Right renal pelvis (tissue), 4 donors: ENCODE data around the gene HK1. TPM values are rescaled to one million over a fixed set of nuclear protein-coding genes. Genes with fewer than 3 reads are reported as not detected.
"Not testable (repeated sequence)": the region's sequence is repeated elsewhere in the genome, so short reads cannot be mapped to it uniquely, and the experiment has no call there.

Experiments used
- DNase-seq, 4 donors: peaks; one replicate each; pipeline ENCODE4 v3.0.0-alpha.2; 2013; ENCODE audit warnings: low read depth in 4 of 4, low spot score in 3 of 4, missing footprints in 1 of 4
- polyA plus RNA-seq, 4 donors: library from polyadenylated mRNA; unstranded; fragments of 120-200 nt; gene quantifications; one replicate each; pipeline ENCODE4 v1.2.1, GENCODE V29; 2013; ENCODE audit not compliant: insufficient read length in 4 of 4

The HK1 gene
- polyA plus RNA-seq, 4 donors: 50.0 to 58.0 (median 51.1) TPM

- DNase-seq: no peak
Observed at GRCh38 chr10:69253171-69253570, 25.1 kb upstream of the HK1 start.

DNA sequence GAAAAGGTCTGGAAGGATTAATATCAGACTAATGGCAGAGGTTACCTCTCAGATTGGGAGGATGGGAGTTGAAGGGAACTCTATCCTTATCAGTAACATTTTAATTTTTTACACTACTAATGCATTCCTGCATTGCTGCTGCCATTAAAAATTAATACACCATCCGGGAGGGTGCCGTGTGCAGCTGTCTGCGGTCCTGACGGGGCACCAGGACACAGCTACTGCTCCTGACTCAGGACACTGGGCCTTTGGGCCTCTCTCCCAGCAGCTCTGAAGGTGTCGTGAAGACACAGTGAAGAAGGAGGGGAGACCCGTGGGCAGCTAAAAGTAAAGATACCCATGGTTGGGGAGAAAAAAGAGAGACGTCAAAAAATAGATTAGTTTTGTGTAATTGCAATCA lies 23.4 kb upstream of the HK1 start:
- no peak for DNase-seq

GRCh38 chr10:69259547-69260243 lies 18.6 kb upstream of the HK1 start:
- no peak for DNase-seq

DNA sequence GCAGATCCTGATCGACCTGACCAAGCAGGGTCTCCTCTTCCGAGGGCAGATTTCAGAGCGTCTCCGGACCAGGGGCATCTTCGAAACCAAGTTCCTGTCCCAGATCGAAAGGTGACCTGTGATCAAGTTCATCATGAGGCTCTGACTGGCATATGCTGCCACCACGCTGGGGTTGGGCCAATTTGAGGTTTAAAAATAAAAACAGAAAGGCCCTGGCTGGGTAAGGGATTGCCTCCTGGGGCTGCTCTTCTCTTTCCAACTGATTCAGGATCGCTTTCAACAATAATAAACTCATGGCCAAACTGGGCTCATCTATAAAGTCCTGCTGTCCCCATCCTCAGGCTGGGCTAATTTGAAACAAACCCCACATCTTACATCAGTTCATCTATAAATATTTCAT lies 17.1 kb upstream of the HK1 start:
- no peak for DNase-seq

GRCh38 chr10:69262292-69262751 lies 16.0 kb upstream of the HK1 start:
- no peak for DNase-seq

DNA sequence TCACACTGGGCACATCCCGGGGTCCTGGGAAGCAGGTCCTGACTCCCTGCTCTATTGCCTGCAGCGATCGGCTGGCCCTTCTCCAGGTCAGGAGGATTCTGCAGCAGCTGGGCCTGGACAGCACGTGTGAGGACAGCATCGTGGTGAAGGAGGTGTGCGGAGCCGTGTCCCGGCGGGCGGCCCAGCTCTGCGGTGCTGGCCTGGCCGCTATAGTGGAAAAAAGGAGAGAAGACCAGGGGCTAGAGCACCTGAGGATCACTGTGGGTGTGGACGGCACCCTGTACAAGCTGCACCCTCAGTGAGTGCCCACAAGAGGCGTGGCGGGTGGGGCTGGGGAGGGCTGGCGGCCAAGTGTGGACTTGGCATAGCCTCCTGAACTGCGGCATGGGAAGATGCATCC lies 12.8 kb upstream of the HK1 start:
- DNase-seq: no peak

GRCh38 chr10:69268761-69269416 lies 9.4 kb upstream of the HK1 start:
- no peak for DNase-seq

GRCh38 chr10:69269761-69270160 lies 8.5 kb upstream of the HK1 start:
- DNase-seq: no peak

DNA sequence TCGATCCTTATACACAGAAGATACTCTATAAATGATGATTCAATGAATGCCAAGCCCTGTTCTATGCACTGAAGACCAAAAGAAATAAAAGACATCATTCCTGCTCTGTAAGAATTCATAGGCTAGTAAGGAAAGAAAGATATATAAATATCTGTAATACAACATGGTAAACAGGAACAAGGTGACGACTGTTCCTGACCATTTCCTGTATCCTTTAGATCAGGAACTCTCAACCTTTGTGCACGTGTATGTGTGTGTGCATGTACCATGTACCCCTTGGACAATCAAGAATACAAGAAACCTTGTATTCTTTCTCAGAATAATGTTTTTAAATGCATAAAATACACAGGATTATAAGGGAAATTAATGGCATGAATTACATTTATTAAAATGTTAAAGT lies 7.3 kb upstream of the HK1 start:
- no peak for DNase-seq

GRCh38 chr10:69272624-69273023 lies 5.7 kb upstream of the HK1 start:
- DNase-seq: no peak

DNA sequence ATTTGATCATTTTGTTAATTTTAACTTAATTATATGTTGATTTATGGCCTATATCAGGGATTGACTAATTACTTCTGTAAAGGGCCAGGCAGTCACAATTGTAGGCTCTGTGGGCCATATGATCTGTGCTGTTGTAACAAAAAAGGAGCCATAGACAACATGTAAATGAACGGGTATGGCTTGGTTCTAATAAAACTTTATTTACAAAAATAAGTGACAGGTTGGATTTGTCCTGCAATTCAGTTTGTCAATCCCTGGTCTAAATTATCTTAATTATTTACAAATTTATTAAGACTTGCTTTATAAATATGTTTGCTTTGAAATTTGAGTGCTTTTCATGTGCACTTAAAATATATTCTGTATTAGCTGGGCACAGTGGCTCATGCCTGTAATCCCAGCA lies 2.9 kb upstream of the HK1 start:
- DNase-seq: no peak

DNA sequence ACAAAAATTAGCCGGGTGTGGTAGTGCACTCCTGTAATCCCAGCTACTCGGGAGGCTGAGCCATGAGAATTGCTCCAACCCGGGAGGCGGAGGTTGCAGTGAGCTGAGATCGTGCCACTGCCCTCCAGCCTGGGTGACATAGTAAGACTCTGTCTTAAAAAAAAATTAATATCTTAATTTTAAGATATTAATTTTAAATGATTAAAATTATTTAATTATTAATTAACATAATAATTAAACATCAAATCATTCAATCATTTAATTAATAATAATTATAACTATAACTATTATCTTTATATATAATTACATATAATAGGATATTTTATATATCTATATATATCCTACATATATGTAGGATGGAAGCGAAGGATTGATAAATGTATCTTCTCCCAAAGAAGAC lies 1.8 kb upstream of the HK1 start:
- no peak for DNase-seq

DNA sequence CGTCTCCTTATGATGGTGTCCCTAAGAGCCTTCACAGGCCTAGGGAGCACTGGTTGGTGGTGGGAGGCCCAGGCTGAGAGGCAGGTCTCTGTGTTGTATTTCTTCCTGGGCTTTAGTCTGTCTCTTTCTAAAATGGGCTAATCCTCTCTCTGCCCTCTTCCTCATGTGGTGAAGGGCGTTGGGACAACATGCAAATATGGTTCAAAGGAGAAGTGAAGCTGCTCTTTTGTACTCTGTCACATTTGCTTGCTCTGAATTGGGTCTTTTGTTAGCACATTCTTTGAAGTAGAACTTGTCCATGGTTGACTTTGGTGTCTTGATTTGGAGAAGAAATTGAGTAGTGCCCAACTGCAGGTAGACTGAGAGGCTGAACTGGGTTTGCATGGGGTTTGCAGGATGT lies 814 bp downstream of the HK1 start:
- DNase-seq: no peak

DNA sequence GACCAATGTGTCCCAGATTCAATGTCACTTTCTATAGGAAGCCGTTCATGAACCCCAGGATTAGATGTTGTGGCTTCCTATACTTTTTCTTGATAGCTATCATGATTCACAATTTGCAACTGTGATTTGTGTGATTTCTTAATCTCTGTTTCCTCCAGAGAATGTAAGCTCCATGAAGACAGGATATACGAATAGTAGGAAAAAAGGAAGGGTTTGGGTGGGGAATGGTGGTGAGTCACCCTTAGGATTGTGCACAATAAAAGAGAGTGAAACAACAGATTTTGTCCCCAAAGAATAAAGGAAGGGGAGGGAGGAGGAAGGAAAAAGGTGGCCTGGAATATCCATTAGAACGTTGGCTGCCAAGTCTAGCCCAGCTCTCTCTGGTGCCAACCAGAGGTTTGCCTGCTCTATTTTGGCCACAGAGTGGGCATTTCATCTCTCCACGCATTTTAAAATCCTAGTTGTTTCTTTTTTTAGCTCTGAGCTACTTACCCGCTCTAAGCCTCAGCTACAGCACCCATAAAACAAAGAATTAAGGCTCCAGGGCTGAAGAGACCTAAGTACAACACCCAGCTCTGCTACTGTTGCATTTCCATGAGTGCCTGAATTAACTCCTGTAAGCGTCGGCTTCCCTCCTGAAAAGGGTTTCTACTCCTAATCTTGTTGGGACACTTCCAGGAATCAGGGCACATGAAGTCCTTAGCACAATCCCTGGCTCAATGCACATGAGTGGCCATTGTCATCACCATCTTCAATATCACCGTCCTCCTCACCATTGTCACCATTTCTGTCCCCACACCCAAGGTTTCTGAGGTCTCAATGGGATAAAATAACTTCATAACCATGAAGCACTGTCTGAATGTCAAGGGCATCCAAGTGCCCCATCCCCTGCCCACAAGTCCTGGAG lies 3.5 kb downstream of the HK1 start:
- no peak for DNase-seq

DNA sequence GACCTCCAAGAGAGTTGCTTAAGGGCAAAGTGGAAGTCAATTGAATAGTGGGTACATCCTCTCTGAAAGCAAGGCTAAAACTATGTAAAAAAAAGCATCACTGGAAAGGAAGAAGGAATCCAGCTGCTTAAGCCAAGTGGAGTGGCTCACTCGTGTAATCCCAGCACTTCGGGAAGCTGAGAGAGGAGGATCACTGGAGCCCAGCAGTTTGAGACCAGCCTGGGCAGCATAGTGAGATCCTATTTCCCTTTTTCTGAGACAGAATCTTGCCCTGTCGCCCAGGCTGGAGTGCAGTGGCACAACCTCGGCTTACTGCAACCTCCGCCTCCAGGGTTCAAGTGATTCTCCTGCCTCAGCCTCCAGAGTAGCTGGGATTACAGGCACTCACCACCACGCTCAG lies 6.1 kb downstream of the HK1 start:
- DNase-seq: not testable (repeated sequence)

- DNase-seq: no peak
Observed at GRCh38 chr10:69285699-69286098, 7.4 kb downstream of the HK1 start.

DNA sequence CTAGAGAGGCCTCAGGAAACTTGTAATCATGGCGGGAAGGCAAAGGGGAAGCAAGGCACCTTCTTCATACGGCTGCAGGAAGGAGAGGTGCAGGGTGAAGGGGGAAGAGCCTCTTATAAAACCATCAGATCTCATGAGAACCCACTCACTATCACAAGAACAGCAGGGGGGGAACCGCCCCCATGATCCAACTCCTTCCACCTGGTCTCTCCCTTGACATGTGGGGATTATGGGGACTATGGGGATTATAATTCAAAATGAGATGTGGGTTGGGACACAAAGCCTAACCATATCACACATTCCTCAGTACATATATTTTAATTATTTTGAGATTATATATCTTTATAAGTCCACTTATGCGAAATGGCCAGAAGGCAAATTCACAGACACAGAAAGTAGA lies 8.9 kb downstream of the HK1 start:
- no peak for DNase-seq

DNA sequence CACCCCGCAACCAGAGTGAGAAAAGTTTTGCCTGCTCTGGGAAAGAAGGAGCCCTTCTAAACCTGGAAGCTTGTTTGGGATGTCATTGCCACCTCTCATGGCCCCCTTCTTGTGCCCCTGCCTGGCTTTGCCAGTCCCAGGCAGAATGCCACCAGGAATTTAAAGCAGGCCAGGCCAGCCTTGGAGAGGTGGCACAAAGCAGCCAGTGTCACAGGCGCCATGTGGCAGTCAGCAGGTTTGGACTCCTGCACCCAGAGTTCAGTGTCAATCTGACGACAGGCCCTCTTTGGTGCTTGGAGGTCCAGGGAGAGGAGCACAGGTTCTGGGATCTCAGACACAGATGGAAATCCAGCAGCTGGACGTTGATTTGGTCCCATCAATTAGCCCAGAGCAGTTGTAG lies 12.7 kb downstream of the HK1 start:
- DNase-seq: no peak

GRCh38 chr10:69292459-69292858 lies 14.2 kb downstream of the HK1 start:
- no peak for DNase-seq

DNA sequence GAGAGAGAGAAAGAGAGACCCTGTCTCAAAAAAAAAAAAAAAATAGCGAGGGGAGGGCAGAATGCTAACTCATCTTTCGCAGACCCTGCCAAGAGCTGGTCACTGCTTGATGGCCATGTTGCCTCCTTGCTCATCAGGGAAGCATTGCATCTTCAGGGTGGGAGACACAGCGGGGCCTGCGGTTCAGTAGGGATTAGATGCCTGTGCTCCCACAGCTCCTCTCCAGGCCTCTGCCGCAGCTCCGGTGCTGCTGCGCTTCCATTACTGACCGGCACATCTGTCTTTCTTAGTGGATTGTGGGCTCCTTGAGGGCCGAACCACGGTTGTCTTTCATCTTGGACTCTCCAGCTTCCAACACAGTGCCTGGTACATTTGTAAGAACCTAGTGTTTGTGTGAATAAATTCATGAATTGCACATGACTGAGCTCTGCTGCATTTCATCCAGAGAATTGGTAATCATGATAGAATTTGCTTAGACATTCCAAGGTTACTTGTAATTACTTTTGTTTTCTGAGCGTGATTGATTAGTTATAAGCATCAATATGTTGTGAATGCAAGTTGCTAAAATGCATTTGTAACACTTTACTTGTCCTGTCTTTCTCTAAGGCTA lies 16.8 kb downstream of the HK1 start:
- DNase-seq: no peak

DNA sequence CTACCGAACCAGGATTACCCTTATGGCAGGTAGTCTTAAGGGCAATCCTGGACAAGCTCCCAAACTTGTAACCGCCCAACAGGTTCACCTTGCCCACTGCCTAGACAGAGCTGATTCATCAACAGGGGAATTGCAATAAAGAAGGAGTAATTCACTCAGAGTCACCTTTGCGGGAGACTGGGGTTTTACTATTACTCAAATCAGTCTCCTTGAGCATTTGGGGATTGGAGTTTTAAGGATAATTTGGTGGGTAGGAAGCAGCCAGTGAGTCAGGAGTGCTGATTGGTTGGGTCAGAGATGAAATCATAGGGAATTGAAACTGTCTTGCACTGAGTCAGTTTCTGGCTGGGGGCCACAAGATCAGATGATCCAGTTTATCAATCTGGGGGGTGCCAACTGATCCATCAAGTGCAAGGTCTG lies 25.3 kb downstream of the HK1 start:
- no peak for DNase-seq
